ENCODE measurements around the gene MTHFD1L. TPM values are rescaled to one million over a fixed set of nuclear protein-coding genes. Genes with fewer than 3 reads are reported as not detected.

The MTHFD1L gene
- total and polyA plus RNA-seq, 9 of the 15 experiments (the other 6 are each of a cell fraction or from before 2014, with no cell fraction given), result 20.9 to 128 (median 61.0) TPM

GRCh38 chr6:151063842-151064647 is 198.5 kb downstream of the MTHFD1L start:
- CTCF ChIA-PET (ENCODE audit: low intra/inter-chr PET ratio), result no interaction called here
- DNase-seq (ENCODE audit: extremely low read depth in 1 of 4, low spot score in 3 of 4) (no peak), ATAC-seq (no peak), FAIRE-seq (peak; percentile 29)
- no peak overlapping the region for H3K27ac ChIP-seq (ENCODE audit: extremely low read depth, low read depth, low read length)
- H3K4me2 ChIP-seq (ENCODE audit: insufficient read depth, low read length), result no peak overlapping the region
- H3K4me1 ChIP-seq (replicated peaks in 1 of 2; ENCODE audit: control insufficient read depth in 2 of 2, insufficient read depth in 2 of 2, low read length in 2 of 2), result no peaks in the 10 kb centered on the region
- H2AFZ ChIP-seq (ENCODE audit: low read depth, low read length), result no peak overlapping the region
- POLR2A ChIA-PET, result interaction anchor here (0.8 kb wide), 2 partner anchors 9 to 44 kb away, joined by 3 read pairs; no protein-coding TSS in a partner anchor
- H3K4me3 ChIP-seq, result no peak overlapping the region
- no peak for TF ChIP-seq MCM2 (IDR thresholded peaks at IDR 0.05; ENCODE audit: low read depth)
- no peak for TF ChIP-seq PRMT5 (CRISPR knock-in tag; IDR thresholded peaks at IDR 0.05)
- TF ChIP-seq ZBTB26 (CRISPR knock-in tag; IDR thresholded peaks at IDR 0.05), result no peak
- no TSS peak for BruUV-seq (replicated peaks)
- WGBS (ENCODE audit: insufficient coverage, low coverage, missing lambda C conversion rate), result 92% methylated on average over 12 of the region's 12 CpGs
- H3K36me3 ChIP-seq (ENCODE audit: control insufficient read depth, insufficient read depth, low read length), result peaks cover 3% of the 10 kb centered on the region; the same call in 1 of the 3 replicates
- intact Hi-C loops (cut with micrococcal nuclease), result no loop called here
- no peaks in the 10 kb centered on the region for H3K9me1 ChIP-seq (ENCODE audit: control insufficient read depth, insufficient read depth, low read length)
- in situ Hi-C loops (cut with MboI), result no loop called here
- no peak overlapping the region for H3K9ac ChIP-seq (ENCODE audit: insufficient read depth in 1 of 2, low read depth in 2 of 2, low read length in 2 of 2)
- no peaks in the 10 kb centered on the region for H3K79me2 ChIP-seq (ENCODE audit: control insufficient read depth, insufficient read depth, low read length)
- H4K20me1 ChIP-seq (replicated peaks; ENCODE audit: control insufficient read depth, insufficient read depth, low read length), result no peaks in the 10 kb centered on the region
- no peaks in the 10 kb centered on the region for H3K27me3 ChIP-seq (ENCODE audit: control insufficient read depth in 2 of 2, insufficient read depth in 2 of 2, low read length in 2 of 2)
- no peaks in the 10 kb centered on the region for H3K9me3 ChIP-seq (replicated peaks; ENCODE audit: control insufficient read depth, insufficient read depth, low read depth, low read length)

Data from K562 (cell line).